Heart left ventricle (tissue), 13 donors: Measurements from ENCODE around the gene ADPRHL1.

Source experiments
- CTCF ChIP-seq, 12 donors: fragments of 200-600 bp; sonication (generic) in 4 of 12; IDR thresholded peaks; one replicate each; pipeline versions ENCODE4 v1.5.0 to v1.8.0; 2018 to 2022; ENCODE audit warnings: antibody characterized with exemption in 12 of 12, mild to moderate bottlenecking in 5 of 12
- POLR2A ChIP-seq, 2 donors: fragments of 450-650 bp; IDR thresholded peaks; one replicate each; pipeline ENCODE4 v1.6.1; 2017; ENCODE audit warnings: antibody characterized with exemption in 2 of 2, mild to moderate bottlenecking in 2 of 2, moderate library complexity in 2 of 2
- donor health status: ischemic (EF 13 %, LVEDD 7.1; RV severe dilation, severe dysfunction).
- donor health status: DM: no; HTN: yes; CAD: no.
- donor health status: DM: no; HTN: no; CAD: no.
- donor health status: ischemic (EF 25% LVEDD 6.9; RV normal size, moderate dysfunction).
- donor health status: ischemic (EF 25% LVEDD 5.7; RV mildly dilated, moderate dysfunction).
- donor health status: ischemic (EF 35%, LVEDD 5.7; RV mildly dilated, moderate dysfunction).
- donor health status: nonischemic (EF 11% LVEDD 7.7; RV severe dilation, severe dysfunction).
- donor health status: DM: yes; HTN: yes; CAD: no.
- donor health status: PGD.
- donor health status: ischemic (EF 29% LVEDD 5.4; RV normal size, mild dysfunction).
- donor health status: nonischemic (EF 23%, LVEDD 6.1; RV moderate dilation, normal function).

GRCh38 chr13:113369881-113370280 lies 83.4 kb downstream of the ADPRHL1 start:
- TF ChIP-seq CTCF (IDR thresholded peaks at IDR 0.05) (no peak), POLR2A (IDR thresholded peaks at IDR 0.05) (no peak)
